HEK293 (cell line): ENCODE data around the gene ATG2A.

Experiments used
- ZNF660 ChIP-seq: fragments of 450-650 bp; IDR thresholded peaks from 2 replicates; pipeline ENCODE4 v1.5.1; 2018; ENCODE audit warnings: missing biosample characterization, mild to moderate bottlenecking, missing genetic modification characterization
- ZNF76 ChIP-seq: fragments of 450-650 bp; formaldehyde crosslinking; IDR thresholded peaks from 2 replicates; pipeline ENCODE4; 2016; ENCODE audit warnings: low read depth, missing biosample characterization, missing genetic modification characterization, borderline replicate concordance
- TF ChIP-seq, protein P1 (sequence below): fragments of 450-650 bp; formaldehyde crosslinking; IDR thresholded peaks from 2 replicates; pipeline ENCODE4 v1.5.1; 2016; ENCODE audit warnings: missing biosample characterization, missing genetic modification characterization, borderline replicate concordance
- TF ChIP-seq, protein P2 (sequence below): fragments of 450-650 bp; formaldehyde crosslinking; IDR thresholded peaks from 2 replicates; pipeline ENCODE4 v1.5.1; 2016; ENCODE audit warnings: missing biosample characterization, missing genetic modification characterization

DNA sequence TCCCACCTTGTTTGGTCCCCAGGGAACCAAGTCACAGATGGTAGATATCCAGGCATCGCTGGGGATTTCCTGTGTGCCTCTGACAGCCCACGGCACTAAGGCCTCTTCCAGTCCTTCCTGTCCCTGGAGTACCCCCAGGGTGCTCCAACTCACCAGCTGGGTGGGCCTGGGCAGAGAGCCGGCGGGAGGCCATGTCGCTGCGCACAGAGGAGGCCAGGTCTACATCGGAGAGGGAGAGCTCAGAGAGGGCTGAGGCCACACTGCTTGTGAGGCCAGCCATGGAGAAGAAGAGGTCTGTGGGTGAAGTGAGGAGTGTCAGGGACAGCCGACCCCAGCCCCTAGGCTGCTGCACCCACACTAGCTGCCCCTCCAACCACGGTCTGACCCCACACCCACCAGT, 5.3 kb downstream of the ATG2A start:
- TF ChIP-seq ZNF660 (tag by site-specific recombination) (no peak), ZNF76 (tag by site-specific recombination) (no peak)
- TF ChIP-seq, protein P1, sequence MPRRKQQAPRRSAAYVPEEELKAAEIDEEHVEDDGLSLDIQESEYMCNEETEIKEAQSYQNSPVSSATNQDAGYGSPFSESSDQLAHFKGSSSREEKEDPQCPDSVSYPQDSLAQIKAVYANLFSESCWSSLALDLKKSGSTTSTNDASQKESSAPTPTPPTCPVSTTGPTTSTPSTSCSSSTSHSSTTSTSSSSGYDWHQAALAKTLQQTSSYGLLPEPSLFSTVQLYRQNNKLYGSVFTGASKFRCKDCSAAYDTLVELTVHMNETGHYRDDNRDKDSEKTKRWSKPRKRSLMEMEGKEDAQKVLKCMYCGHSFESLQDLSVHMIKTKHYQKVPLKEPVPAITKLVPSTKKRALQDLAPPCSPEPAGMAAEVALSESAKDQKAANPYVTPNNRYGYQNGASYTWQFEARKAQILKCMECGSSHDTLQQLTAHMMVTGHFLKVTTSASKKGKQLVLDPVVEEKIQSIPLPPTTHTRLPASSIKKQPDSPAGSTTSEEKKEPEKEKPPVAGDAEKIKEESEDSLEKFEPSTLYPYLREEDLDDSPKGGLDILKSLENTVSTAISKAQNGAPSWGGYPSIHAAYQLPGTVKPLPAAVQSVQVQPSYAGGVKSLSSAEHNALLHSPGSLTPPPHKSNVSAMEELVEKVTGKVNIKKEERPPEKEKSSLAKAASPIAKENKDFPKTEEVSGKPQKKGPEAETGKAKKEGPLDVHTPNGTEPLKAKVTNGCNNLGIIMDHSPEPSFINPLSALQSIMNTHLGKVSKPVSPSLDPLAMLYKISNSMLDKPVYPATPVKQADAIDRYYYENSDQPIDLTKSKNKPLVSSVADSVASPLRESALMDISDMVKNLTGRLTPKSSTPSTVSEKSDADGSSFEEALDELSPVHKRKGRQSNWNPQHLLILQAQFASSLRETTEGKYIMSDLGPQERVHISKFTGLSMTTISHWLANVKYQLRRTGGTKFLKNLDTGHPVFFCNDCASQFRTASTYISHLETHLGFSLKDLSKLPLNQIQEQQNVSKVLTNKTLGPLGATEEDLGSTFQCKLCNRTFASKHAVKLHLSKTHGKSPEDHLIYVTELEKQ (tag by site-specific recombination) = no peak
- TF ChIP-seq, protein P2, sequence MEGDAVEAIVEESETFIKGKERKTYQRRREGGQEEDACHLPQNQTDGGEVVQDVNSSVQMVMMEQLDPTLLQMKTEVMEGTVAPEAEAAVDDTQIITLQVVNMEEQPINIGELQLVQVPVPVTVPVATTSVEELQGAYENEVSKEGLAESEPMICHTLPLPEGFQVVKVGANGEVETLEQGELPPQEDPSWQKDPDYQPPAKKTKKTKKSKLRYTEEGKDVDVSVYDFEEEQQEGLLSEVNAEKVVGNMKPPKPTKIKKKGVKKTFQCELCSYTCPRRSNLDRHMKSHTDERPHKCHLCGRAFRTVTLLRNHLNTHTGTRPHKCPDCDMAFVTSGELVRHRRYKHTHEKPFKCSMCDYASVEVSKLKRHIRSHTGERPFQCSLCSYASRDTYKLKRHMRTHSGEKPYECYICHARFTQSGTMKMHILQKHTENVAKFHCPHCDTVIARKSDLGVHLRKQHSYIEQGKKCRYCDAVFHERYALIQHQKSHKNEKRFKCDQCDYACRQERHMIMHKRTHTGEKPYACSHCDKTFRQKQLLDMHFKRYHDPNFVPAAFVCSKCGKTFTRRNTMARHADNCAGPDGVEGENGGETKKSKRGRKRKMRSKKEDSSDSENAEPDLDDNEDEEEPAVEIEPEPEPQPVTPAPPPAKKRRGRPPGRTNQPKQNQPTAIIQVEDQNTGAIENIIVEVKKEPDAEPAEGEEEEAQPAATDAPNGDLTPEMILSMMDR = no peak
